Kidney tubule cell (primary cell): ENCODE data around the gene RECK.
A peak's percentile ranks its signal among the peaks of the same experiment; 100 is the strongest.

Experiments
- DNase-seq: peaks from one replicate; pipeline ENCODE4 v3.0.0-alpha.2; 2018; ENCODE audit warnings: low spot score

Gene RECK

GRCh38 chr9:36023260-36024048, 13.3 kb upstream of the RECK start:
- DNase-seq: peak; percentile 73

- DNase-seq: no peak
Measured at GRCh38 chr9:36025746-36026145, 11.0 kb upstream of the RECK start.

- DNase-seq: no peak
Measured at GRCh38 chr9:36029202-36029601, 7.5 kb upstream of the RECK start.

- peak; percentile 79 for DNase-seq
Measured at GRCh38 chr9:36029765-36030528, 6.8 kb upstream of the RECK start.

GRCh38 chr9:36030871-36031270, 5.8 kb upstream of the RECK start:
- no peak for DNase-seq

- DNase-seq: no peak
Measured at GRCh38 chr9:36031774-36032555, 4.7 kb upstream of the RECK start.

GRCh38 chr9:36033788-36034187, 2.9 kb upstream of the RECK start:
- DNase-seq: no peak

GRCh38 chr9:36034234-36034633, 2.5 kb upstream of the RECK start:
- no peak for DNase-seq

- DNase-seq: no peak
Measured at GRCh38 chr9:36035006-36035405, 1.7 kb upstream of the RECK start.

- no peak for DNase-seq
Measured at GRCh38 chr9:36036253-36036779, 397 bp upstream of the RECK start.

- DNase-seq: peak; percentile 52
Measured at GRCh38 chr9:36037549-36038122, 923 bp downstream of the RECK start.

GRCh38 chr9:36039121-36039520, 2.4 kb downstream of the RECK start:
- no peak for DNase-seq

- no peak for DNase-seq
Measured at GRCh38 chr9:36039696-36040095, 3.0 kb downstream of the RECK start.

- no peak for DNase-seq
Measured at GRCh38 chr9:36040271-36040925, 3.7 kb downstream of the RECK start.

GRCh38 chr9:36041506-36041905, 4.8 kb downstream of the RECK start:
- no peak for DNase-seq

- no peak for DNase-seq
Measured at GRCh38 chr9:36045610-36046009, 8.9 kb downstream of the RECK start.

GRCh38 chr9:36046923-36047322, 10.2 kb downstream of the RECK start:
- no peak for DNase-seq

GRCh38 chr9:36049408-36049807, 12.7 kb downstream of the RECK start:
- DNase-seq: no peak

GRCh38 chr9:36050476-36050875, 13.8 kb downstream of the RECK start:
- no peak for DNase-seq

GRCh38 chr9:36051317-36051716, 14.6 kb downstream of the RECK start:
- peak; percentile 80 for DNase-seq

- DNase-seq: no peak
Measured at GRCh38 chr9:36053971-36054370, 17.3 kb downstream of the RECK start.

GRCh38 chr9:36056896-36057295, 20.2 kb downstream of the RECK start:
- no peak for DNase-seq
